Stimulated activated CD8-positive, alpha-beta memory T cell treated with anti-CD3 and anti-CD28 coated beads, Interleukin-4, amount 100 ng/mL, for 4 hours (primary cell): ENCODE measurements around the gene ILDR1.
"Not testable (repeated sequence)": the region's sequence is repeated elsewhere in the genome, so short reads cannot be mapped to it uniquely, and the experiment has no call there.

Source experiments
- DNase-seq, 2 donors: peaks; one replicate each; pipeline ENCODE4 v3.0.0-alpha.2; 2020; ENCODE audit warnings: low read depth in 2 of 2, low spot score in 1 of 2

ILDR1 gene

GRCh38 chr3:121948641-121949040 lies 73.4 kb downstream of the ILDR1 start:
- DNase-seq: no peak

DNA sequence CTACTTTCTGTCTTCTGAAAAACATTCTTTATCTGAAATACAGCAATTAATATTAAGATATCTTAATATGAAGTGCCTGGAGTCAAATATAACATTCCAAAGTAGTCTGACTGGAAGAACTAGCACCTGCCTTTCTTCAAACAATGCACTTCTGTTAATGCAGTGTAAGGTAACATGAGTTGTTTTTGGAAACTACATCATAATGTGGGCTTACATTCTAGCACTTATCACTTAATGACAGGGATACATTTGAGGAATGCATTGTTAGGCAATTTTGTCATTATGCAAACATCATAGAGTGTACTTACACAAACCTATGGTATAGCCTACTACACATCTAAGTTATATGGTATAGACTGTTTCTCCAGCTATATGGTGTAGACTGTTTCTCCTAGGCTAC lies 78.6 kb downstream of the ILDR1 start:
- no peak for DNase-seq

GRCh38 chr3:121942116-121942786 lies 79.8 kb downstream of the ILDR1 start:
- no peak for DNase-seq

DNA sequence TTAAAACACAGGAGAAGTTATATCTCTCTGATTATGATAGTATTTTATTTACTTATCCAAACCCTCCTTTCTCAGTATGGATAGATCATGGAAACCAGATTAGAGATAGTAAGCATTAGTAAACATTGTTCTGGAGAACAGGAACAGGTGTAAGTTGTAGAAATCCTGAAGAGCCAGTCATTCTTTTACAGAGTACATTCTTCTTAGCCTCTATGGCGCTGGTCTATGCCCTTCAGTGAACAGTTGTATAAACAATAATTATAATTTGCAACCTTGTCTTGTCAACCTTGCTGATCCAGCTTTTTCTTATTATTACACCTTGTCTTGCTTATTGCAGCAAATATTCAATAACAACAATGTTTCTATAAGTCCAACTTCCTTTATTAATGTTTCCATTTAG lies 80.5 kb downstream of the ILDR1 start:
- DNase-seq: no peak

DNA sequence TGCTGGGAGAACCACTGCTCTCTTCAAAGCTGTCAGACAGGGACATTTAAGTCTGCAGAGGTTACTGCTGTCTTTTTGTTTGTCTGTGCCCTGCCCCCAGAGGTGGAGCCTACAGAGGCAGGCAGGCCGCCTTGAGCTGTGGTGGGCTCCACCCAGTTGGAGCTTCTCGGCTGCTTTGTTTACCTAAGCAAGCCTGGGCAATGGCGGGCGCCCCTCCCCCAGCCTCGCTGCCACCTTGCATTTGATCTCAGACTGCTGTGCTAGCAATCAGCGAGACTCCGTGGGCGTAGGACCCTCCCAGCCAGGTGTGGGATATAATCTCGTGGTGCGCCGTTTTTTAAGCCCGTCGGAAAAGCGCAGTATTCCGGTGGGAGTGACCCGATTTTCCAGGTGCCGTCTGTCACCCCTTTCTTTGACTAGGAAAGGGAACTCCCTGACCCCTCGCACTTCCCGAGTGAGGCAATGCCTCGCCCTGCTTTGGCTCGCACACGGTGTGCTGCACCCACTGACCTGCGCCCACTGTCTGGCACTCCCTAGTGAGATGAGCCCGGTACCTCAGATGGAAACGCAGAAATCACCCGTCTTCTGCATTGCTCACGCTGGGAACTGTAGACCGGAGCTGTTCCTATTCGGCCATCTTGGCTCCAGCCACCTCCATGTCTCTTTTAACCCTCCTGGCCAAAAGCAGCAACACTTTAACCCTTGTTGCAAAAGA lies 83.7 kb downstream of the ILDR1 start:
- DNase-seq: not testable (repeated sequence)
